Natural killer cell treated with Interleukin-12 subunit alpha and Interleukin-12 subunit beta and Interleukin-15 and Interleukin-18, amount 100 ng/mL, for 72 hours (primary cell): ENCODE data around the gene DFFA. TPM values are rescaled to one million over a fixed set of nuclear protein-coding genes. Genes with fewer than 3 reads are reported as not detected.
"Not testable (repeated sequence)": the region's sequence is repeated elsewhere in the genome, so short reads cannot be mapped to it uniquely, and the experiment has no call there.

Experiments used
- ATAC-seq, 2 donors: fragments of 150-1000 bp; cut with Tn5 transposase in 1 of 2; sonication (Bioruptor Pico), chemical (Tn5 transposase) in 1 of 2; 2 replicates each; pipeline ENCODE4 v1.10.0; 2021
- DNase-seq: peaks from one replicate; pipeline ENCODE4 v3.0.0; 2022; ENCODE audit warnings: low spot score
- H3K27ac Mint-ChIP-seq, 2 donors: 1 replicate in 1 of 2; 2 replicates in 1 of 2; pipeline ENCODE4 v1.8.0; 2022; ENCODE audit warnings: mixed read lengths in 2 of 2, mild to moderate bottlenecking in 1 of 2, moderate library complexity in 1 of 2
- H3K27me3 Mint-ChIP-seq, 2 donors: 1 replicate in 1 of 2; 2 replicates in 1 of 2; pipeline ENCODE4 v1.8.0; 2022; ENCODE audit warnings: mixed read lengths in 2 of 2
- H3K36me3 Mint-ChIP-seq: one replicate; pipeline ENCODE4 v1.8.0; 2022; ENCODE audit warnings: mixed read lengths
- H3K4me1 Mint-ChIP-seq, 2 donors: 1 replicate in 1 of 2; 2 replicates in 1 of 2; pipeline ENCODE4 v1.8.0; 2022; ENCODE audit warnings: low read depth in 2 of 2, mixed read lengths in 2 of 2, mild to moderate bottlenecking in 1 of 2
- H3K4me3 Mint-ChIP-seq: one replicate; pipeline ENCODE4 v1.8.0; 2022; ENCODE audit warnings: mixed read lengths
- H3K9me3 Mint-ChIP-seq: 2 replicates; pipeline ENCODE4 v1.8.0; 2022; ENCODE audit warnings: mixed read lengths
- total RNA-seq, 2 donors: library from RNA; stranded (reverse); gene quantifications; one replicate each; pipeline ENCODE4 v1.2.3, GENCODE V29; 2022

The DFFA gene
- total RNA-seq, 2 donors from 2014 or later: 40.0 to 59.4 TPM

DNA sequence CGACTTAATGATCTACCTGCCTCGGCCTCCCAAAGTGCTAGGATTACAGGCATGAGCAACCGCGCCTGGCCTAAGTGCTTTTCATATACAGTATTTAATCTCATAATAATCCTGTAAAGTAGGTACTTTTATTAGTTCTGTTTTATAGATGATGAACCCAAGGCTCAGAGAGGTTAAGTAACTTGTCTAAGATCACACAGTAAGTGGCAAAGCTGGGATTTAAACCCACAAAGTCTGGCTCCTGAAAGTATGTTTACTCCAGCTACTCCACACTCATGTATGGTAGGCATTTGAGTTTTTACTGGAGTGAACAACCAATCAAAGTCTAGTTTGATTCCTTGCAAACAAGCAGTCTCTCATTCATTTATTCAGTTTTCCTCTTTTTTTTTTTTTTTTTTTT lies 2.3 kb downstream of the DFFA start:
- ATAC-seq (no peak), DNase-seq (no peak)
- Mint-ChIP-seq H3K36me3 (peaks cover 7% of the 10 kb centered on the region), H3K4me1 (peaks cover 22 to 23% of the 10 kb centered on the region in 2 donors), H3K4me3 (no peak overlapping the region), H3K9me3 (no peaks in the 10 kb centered on the region), H3K27ac (no peak overlapping the region), H3K27me3 (no peaks in the 10 kb centered on the region)

DNA sequence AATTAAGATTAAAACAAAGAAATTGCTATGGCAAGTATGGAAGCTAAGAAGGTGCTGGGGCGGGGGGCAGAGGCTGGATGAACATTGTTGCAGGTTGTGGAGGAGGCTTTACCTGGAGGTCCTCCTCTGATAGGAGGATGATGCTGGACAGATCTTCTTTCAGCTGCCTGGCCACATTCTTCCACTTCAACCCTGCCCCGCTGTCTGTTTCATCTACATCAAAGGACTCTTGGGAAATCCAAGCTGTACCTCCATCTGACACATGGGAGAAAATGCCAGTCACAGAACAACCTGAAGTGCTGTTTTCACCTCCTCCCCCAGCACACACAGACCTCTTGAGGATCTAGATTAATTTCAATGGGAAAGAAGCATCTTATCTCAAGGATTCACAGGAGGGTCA lies 5.3 kb downstream of the DFFA start:
- no peak for ATAC-seq
- H3K27me3 Mint-ChIP-seq: no peaks in the 10 kb centered on the region
- no peak overlapping the region for H3K4me3 Mint-ChIP-seq
- no peak overlapping the region for H3K27ac Mint-ChIP-seq
- H3K9me3 Mint-ChIP-seq: no peaks in the 10 kb centered on the region
- peaks cover 13% of the 10 kb centered on the region for H3K36me3 Mint-ChIP-seq
- H3K4me1 Mint-ChIP-seq: peaks cover 6 to 7% of the 10 kb centered on the region in 2 donors
- no peak for DNase-seq

DNA sequence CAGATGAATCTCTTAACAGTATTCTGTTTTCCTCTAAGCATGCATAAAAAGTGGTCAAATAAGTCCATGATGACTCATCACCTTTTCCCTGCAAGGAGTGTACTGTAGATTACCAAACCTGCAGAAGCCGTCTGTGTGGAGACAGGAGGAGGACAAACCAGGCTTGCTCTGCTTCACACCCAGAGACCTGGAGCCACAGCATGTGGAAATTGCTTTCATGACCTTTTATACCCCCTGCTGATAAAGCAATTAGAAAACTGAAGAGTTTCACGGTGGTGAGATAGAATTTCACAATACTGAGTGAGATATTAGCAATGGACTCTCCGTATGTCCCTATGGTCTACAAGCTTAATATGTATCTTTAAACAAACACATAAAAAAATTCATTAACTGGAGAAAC lies 13.1 kb downstream of the DFFA start:
- Mint-ChIP-seq H3K4me1 (no peaks in the 10 kb centered on the region), H3K27ac (no peak overlapping the region), H3K9me3 (no peaks in the 10 kb centered on the region), H3K36me3 (peaks cover 6% of the 10 kb centered on the region), H3K4me3 (no peak overlapping the region), H3K27me3 (no peaks in the 10 kb centered on the region)
- no peak for DNase-seq
- ATAC-seq: no peak

DNA sequence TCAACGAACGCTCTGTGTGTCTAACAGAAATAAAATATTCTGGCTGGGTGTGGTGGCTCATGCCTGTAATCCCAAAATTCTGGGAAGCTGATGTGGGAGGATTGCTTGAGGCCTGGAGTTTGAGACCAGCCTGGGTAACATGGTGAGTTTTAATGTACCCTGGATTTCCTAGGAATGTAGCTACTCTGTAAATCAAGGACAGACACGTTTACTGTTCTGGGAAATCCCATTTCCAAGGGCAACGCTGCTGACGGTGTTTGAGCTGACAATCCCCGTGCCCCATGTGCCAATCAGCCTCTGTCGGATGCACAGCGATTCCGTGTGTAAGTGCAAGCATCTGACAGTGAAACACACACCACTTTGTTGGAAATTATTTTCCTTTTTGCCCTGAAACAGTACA lies 14.5 kb downstream of the DFFA start:
- Mint-ChIP-seq H3K4me3 (no peak overlapping the region), H3K9me3 (no peaks in the 10 kb centered on the region), H3K36me3 (peaks cover 6% of the 10 kb centered on the region), H3K4me1 (no peaks in the 10 kb centered on the region), H3K27me3 (no peaks in the 10 kb centered on the region), H3K27ac (no peak overlapping the region)
- ATAC-seq: no peak
- DNase-seq: no peak

DNA sequence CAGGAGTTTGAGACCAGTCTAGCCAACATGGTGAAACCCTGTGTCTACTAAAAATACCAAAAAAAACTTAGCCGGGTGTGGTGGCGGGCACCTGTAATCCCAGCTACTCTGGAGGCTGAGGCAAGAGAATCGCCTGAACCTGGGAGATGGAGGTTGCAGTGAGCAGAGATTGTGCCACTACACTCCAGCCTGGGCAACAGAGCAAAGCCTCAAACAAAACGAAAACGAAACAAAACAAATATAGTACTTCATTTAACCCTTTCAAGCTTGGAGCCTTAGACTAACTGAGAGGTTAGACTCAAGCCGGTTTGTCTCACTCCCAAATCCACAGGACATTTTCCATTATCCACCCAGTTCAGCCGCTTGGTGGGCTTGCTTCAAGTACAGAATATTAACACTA lies 14.9 kb downstream of the DFFA start:
- not testable (repeated sequence) for ATAC-seq, DNase-seq, H3K4me3 Mint-ChIP-seq, H3K27me3 Mint-ChIP-seq, H3K4me1 Mint-ChIP-seq, H3K36me3 Mint-ChIP-seq, H3K27ac Mint-ChIP-seq, H3K9me3 Mint-ChIP-seq

DNA sequence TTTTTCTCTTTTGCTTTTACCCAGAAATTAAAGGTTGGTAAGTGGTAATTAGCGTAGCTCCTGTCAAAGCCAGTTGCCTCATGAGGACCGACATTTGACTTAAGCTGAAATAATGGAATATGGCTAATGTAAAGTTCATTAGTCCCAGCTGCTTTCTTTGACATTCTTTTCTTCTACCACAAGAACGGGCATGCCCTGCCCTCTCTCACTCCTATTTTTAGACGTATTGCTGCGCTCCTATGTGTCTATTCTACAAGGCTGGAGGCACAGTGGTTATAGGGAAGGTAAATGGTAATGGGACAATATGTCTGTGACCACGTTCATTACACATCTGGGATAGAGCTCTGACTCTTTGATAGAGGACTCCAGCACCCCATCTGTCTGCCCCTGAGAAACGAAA lies 15.7 kb downstream of the DFFA start:
- no peak for ATAC-seq
- Mint-ChIP-seq H3K36me3 (no peaks in the 10 kb centered on the region), H3K27ac (no peak overlapping the region), H3K4me3 (no peak overlapping the region), H3K9me3 (no peaks in the 10 kb centered on the region), H3K4me1 (no peaks in the 10 kb centered on the region), H3K27me3 (no peaks in the 10 kb centered on the region)
- DNase-seq: no peak

DNA sequence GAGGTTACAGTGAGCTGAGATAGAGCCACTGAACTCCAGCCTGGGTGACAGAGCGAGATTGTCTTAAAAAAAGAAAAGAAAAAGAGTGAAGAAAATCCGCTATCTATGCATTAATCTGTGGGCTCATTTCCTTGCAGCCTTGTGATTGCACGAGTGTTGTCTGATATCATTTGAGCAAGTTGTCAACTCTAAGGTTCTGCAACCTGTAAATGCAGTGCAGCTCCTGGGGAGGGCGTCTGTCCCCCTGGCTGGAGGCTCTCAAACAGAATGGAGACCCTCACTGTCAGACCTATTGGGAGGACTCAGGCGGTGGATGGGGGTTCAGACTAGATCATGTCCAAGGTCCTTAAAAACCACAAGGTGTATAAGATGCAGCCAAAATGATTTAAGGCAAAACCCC lies 16.3 kb downstream of the DFFA start:
- Mint-ChIP-seq H3K27me3 (peaks cover 0 to 1% of the 10 kb centered on the region in 2 donors), H3K4me3 (no peak overlapping the region), H3K4me1 (no peaks in the 10 kb centered on the region), H3K36me3 (no peaks in the 10 kb centered on the region), H3K27ac (no peak overlapping the region), H3K9me3 (no peaks in the 10 kb centered on the region)
- DNase-seq (no peak), ATAC-seq (no peak)

DNA sequence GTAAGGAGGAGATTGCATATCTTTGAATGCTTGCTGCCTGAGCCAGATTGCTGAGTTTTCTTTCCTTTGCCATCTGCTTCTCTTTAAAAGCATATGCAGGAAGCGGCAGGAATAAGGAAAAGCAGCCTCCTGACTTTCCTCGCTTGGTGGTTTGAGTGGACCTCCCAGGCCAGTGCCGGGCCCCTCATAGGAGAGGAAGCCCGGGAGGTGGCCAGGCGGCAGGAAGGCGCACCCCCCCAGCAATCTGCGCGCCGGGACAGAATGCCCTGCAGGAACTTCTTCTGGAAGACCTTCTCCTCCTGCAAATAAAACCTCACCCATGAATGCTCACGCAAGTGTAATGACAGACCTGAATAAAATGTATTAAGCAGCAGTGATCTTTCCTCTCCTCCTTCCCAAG lies 21.0 kb downstream of the DFFA start:
- Mint-ChIP-seq H3K4me1 (peaks cover 4 to 6% of the 10 kb centered on the region in 2 donors), H3K4me3 (no peak overlapping the region), H3K36me3 (no peaks in the 10 kb centered on the region), H3K27ac (no peak overlapping the region), H3K9me3 (no peaks in the 10 kb centered on the region), H3K27me3 (peaks cover 0 to 11% of the 10 kb centered on the region in 2 donors)
- no peak for ATAC-seq
- no peak for DNase-seq

DNA sequence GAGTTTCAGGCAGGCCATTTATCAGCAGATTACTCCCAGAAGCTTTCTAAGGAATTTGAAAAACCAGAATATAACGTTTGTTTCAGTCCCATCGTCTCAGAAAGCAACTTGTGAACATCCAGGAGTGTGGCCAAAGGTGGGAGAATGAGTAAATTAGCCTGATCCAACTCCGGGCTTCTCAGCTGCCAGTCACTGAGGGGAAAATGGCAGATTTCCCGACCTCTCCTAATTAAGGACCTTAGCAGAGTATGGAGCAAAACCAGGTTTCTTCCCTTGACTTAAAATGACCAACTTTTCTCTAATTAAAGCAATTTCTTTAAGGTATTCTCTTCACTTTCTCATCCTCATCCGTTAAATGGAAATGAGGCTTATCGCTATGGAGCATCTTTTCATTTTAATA lies 21.5 kb downstream of the DFFA start:
- Mint-ChIP-seq H3K36me3 (no peaks in the 10 kb centered on the region), H3K9me3 (no peaks in the 10 kb centered on the region), H3K4me3 (no peak overlapping the region), H3K27ac (no peak overlapping the region), H3K27me3 (peaks cover 0 to 11% of the 10 kb centered on the region in 2 donors), H3K4me1 (peaks cover 4 to 6% of the 10 kb centered on the region in 2 donors)
- ATAC-seq (no peak), DNase-seq (no peak)

DNA sequence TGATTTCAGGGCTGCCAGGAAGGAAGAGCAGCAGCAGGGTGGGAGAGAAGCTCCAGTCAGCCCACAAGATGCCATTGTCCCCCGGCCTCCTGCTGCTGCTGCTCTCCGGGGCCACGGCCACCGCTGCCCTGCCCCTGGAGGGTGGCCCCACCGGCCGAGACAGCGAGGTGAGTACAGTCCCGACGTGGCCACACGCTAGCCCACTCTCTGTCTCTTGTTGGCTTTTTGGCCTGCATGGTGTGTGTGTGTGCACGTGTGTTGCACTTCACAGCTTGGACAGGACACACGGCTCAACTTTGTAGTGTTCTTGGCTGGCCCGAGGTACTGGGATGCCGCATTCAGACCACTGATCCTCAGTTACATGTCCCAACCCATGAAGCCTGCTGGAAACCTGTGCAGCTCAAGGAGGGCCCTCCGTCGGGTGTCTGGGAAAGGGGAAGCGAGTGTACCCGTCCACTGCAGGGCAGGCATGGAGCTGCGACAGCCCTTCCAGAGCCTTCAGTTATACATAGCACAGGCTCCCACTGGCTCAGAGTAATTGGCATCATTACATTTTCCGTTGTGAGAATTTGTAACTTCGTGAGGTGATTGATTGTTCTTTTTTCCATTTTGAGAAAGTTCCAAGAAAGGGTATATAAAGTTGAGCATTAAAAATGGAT lies 22.0 kb downstream of the DFFA start:
- Mint-ChIP-seq H3K27me3 (peaks cover 0 to 11% of the 10 kb centered on the region in 2 donors), H3K4me3 (no peak overlapping the region), H3K27ac (no peak overlapping the region), H3K36me3 (no peaks in the 10 kb centered on the region), H3K9me3 (no peaks in the 10 kb centered on the region), H3K4me1 (peaks cover 4 to 6% of the 10 kb centered on the region in 2 donors)
- ATAC-seq (no peak), DNase-seq (no peak)

DNA sequence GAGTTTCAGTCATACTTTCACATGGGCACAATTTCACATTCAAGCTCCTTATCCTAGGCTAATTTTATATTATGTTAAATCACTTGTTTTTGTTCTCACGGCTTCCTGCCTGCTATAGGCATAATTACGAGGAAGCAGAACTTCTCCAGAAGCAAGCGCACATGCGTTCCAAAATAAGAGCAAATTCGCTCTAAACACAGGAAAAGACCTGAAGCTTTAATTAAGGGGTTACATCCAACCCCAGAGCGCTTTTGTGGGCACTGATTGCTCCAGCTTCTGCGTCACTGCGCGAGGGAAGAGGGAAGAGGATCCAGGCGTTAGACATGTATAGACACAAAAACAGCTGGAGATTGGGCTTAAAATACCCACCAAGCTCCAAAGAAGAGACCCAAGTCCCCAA lies 22.6 kb downstream of the DFFA start, which contains the start of gene CORT:
TSS of gene CORT (plus strand) at position 281 of the 400 bp plus-strand sequence. CDS start 193 bp downstream, outside the sequence.
- H3K4me1 Mint-ChIP-seq: peaks cover 4 to 6% of the 10 kb centered on the region in 2 donors
- H3K27ac Mint-ChIP-seq: no peak within 1 kb of the TSS
- H3K4me3 Mint-ChIP-seq: no peak within 1 kb of the TSS
- ATAC-seq (no peak), DNase-seq (no peak)
- no peaks in the 10 kb centered on the region for H3K9me3 Mint-ChIP-seq
- H3K36me3 Mint-ChIP-seq: no peaks in the 10 kb centered on the region
- H3K27me3 Mint-ChIP-seq: peaks cover 0 to 11% of the 10 kb centered on the region in 2 donors

DNA sequence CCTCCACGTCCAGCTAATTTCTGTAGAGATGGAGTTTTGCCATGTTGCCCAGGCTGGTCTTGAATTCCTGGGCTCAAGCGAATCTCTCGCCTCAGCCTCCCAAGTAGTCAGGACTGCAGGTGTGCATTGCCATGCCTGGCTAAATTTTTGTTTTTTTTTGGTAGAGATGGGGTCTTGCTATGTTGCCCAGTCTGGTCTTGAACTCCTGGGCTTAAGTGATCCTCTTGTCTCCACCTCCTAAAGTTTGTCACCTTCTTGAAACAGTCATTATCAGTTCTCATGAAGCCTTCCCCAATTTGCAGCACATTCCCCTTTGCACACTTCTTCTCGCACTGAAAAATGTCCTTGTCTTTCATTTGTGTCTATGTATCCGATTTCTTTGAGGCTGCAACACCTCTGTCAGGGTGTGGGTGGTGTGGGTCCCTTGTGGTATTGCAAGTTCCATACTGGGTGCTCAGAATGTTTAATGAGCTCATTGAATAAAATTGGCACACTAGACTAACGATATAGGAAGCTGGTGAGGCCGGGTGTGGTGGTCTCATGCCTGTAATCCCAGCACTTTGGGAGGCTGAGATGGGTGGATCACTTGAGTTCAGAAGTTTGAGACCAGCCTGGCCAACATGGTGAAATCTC lies 25.4 kb downstream of the DFFA start:
- Mint-ChIP-seq H3K4me3 (peak overlapping the region; percentile 16), H3K27me3 (peaks cover 0 to 11% of the 10 kb centered on the region in 2 donors), H3K9me3 (no peaks in the 10 kb centered on the region), H3K4me1 (peaks cover 4 to 6% of the 10 kb centered on the region in 2 donors), H3K36me3 (no peaks in the 10 kb centered on the region), H3K27ac (no peak overlapping the region)
- ATAC-seq (peak in 1 of 2 donors; percentile 53), DNase-seq (no peak)

DNA sequence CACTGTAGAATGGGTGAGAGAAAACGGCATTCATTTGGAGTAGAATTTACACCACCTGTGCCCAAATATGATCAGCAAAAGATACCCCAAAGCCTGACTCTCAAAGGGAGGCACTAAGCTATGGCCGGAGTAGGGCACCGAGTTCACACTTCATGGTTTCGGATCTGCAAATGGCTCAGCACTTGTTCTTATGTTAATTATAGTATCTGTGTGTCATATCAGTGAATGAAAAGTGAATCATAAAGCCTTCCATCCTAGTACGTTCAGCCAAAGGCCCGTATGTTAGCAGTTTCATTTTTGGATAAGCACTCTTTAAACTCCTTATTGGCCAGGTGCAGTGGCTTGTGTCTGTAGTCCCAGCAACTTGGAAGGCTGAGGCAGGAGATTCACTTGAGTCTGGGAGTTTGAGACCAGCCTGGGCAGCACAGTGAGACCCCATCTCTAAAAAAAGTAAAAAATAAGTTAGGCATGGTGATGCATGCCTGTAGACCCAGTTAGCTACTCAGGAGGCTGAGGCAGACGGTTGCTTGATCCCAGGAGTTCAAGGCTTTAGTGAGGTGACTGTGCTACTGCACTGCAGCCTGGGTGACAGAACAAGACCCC lies 27.4 kb downstream of the DFFA start:
- Mint-ChIP-seq H3K4me3 (peak overlapping the region; percentile 51), H3K9me3 (no peaks in the 10 kb centered on the region), H3K4me1 (peaks cover 4 to 6% of the 10 kb centered on the region in 2 donors), H3K27me3 (peaks cover 0 to 2% of the 10 kb centered on the region in 2 donors), H3K36me3 (no peaks in the 10 kb centered on the region), H3K27ac (no peak overlapping the region)
- ATAC-seq (peak in 1 of 2 donors; percentile 86), DNase-seq (no peak)

DNA sequence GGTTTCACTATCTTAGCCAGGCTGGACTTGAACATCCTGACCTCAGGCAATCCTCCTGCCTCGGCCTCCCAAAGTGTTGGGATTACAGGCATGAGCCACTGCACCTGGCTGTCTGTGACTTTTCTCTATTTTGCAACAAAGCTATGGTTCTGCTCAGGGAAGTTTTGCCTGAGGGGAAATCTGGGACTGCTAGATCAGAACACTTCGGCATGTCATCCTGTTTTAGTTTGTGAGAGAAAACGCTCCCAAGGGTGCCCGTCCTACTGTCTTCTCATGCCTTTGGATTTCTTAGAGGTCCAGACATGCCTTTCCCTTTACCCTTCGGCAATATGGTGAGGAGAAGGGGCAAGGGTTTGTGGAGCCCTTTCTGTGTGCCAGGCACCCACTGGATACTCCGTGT lies 28.1 kb downstream of the DFFA start:
- DNase-seq (no peak), ATAC-seq (no peak)
- no peak overlapping the region for H3K27ac Mint-ChIP-seq
- no peaks in the 10 kb centered on the region for H3K9me3 Mint-ChIP-seq
- H3K4me3 Mint-ChIP-seq: no peak overlapping the region
- no peaks in the 10 kb centered on the region for H3K27me3 Mint-ChIP-seq
- peaks cover 4 to 6% of the 10 kb centered on the region in 2 donors for H3K4me1 Mint-ChIP-seq
- no peaks in the 10 kb centered on the region for H3K36me3 Mint-ChIP-seq
